ENCODE data around the gene ATP10D. TPM values are rescaled to one million over a fixed set of nuclear protein-coding genes. Genes with fewer than 3 reads are reported as not detected.

Gene ATP10D
- total RNA-seq, 1 experiment from 2014 or later: 3.8 TPM

DNA sequence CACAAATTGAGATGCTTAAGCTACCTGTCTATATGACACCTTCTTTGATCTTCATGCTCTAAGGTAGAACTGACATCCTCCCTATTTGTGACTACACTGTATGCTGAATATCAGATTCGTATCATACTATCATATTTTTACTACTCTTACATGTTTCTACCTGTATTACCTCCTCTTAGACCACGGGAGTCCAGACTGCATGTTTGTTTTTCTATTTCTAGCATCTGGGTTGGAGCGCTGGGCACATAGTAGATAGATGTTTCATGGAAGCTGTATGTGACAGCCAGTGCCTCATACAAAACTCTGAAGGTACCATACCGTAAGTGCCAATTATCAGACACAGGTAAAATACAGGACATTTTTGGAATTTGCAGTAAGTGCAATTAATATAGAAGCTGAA lies 47.6 kb downstream of the ATP10D start:
- Histone ChIP-seq H3K9me3 (ENCODE audit: control insufficient read depth, low read depth, low read length) (no peaks in the 10 kb centered on the region), H3K27me3 (ENCODE audit: insufficient read depth, low read length) (no peaks in the 10 kb centered on the region), H3K4ac (ENCODE audit: low read depth, low read length) (no peak overlapping the region), H3K79me1 (ENCODE audit: insufficient read depth, low read depth, low read length, poor library complexity, severe bottlenecking) (no peaks in the 10 kb centered on the region), H3K56ac (ENCODE audit: insufficient read length, low read depth, low read length) (no peak overlapping the region), H2BK20ac (ENCODE audit: low read depth, low read length, poor library complexity, severe bottlenecking) (no peak overlapping the region), H2BK15ac (ENCODE audit: low read depth, low read length) (no peak overlapping the region), H3K23ac (ENCODE audit: insufficient read length, low read depth, low read length) (no peak overlapping the region), H2BK120ac (ENCODE audit: low read depth, low read length, poor library complexity, severe bottlenecking) (no peak overlapping the region), H3K4me1 (ENCODE audit: insufficient read depth, low read length) (peaks cover 3% of the 10 kb centered on the region; the same call in 1 of the 2 replicates), H2BK5ac (ENCODE audit: insufficient read length, low read length) (no peak overlapping the region), H4K91ac (ENCODE audit: insufficient read length, low read depth, low read length) (no peak overlapping the region), H4K5ac (ENCODE audit: insufficient read length, low read depth, low read length) (no peak overlapping the region), H3K27ac (ENCODE audit: insufficient read length, low read depth, low read length) (no peak overlapping the region), H2BK12ac (ENCODE audit: insufficient read length, low read depth, low read length) (no peak overlapping the region), H3K18ac (ENCODE audit: insufficient read length, low read depth, low read length) (no peak overlapping the region), H3K4me2 (ENCODE audit: insufficient read depth, insufficient read length, low read length) (no peak overlapping the region), H2AK5ac (ENCODE audit: insufficient read length, low read length) (no peak overlapping the region), H4K20me1 (ENCODE audit: control insufficient read depth, insufficient read depth, insufficient read length) (no peaks in the 10 kb centered on the region), H2AFZ (ENCODE audit: low read length) (no peak overlapping the region), H3T11ph (ENCODE audit: low read length) (no peak overlapping the region), H3K23me2 (ENCODE audit: insufficient read length, low read depth, low read length, poor library complexity, severe bottlenecking) (no peaks in the 10 kb centered on the region), H3K9ac (ENCODE audit: extremely low read depth, insufficient read length, low read length) (no peak overlapping the region), H4K8ac (replicated peaks; ENCODE audit: insufficient read length, low read depth, low read length) (no peak overlapping the region), H3K14ac (ENCODE audit: insufficient read depth, low read length) (no peak overlapping the region), H3K79me2 (ENCODE audit: insufficient read depth, low read length) (no peaks in the 10 kb centered on the region)
- no peaks in the 10 kb centered on the region for H3K27me3 Mint-ChIP-seq (ENCODE audit: low read depth)
- H3K27ac Mint-ChIP-seq: peak overlapping the region in 1 of 3 experiments; percentile 60; a peak in 1 of 7 replicates
- WGBS (ENCODE audit: extremely low coverage, insufficient read length, low lambda C conversion rate): no CpG with 5 or more reads among the region's 4 CpGs
- H3K9me3 Mint-ChIP-seq: peaks cover 9 to 13% of the 10 kb centered on the region in 2 experiments
- peaks cover 0 to 21% (median 11%) of the 10 kb centered on the region in 3 experiments; a peak in 5 of 7 replicates for H3K36me3 Mint-ChIP-seq (ENCODE audit: insufficient read depth in 1 of 3, low read depth in 3 of 3)
- H3K4me1 Mint-ChIP-seq: peaks cover 15 to 19% of the 10 kb centered on the region in 2 experiments
- no peak overlapping the region; a peak in 1 of 5 replicates for H3K4me3 Mint-ChIP-seq
- DNase-seq: no peak
- TF ChIP-seq, protein P1, sequence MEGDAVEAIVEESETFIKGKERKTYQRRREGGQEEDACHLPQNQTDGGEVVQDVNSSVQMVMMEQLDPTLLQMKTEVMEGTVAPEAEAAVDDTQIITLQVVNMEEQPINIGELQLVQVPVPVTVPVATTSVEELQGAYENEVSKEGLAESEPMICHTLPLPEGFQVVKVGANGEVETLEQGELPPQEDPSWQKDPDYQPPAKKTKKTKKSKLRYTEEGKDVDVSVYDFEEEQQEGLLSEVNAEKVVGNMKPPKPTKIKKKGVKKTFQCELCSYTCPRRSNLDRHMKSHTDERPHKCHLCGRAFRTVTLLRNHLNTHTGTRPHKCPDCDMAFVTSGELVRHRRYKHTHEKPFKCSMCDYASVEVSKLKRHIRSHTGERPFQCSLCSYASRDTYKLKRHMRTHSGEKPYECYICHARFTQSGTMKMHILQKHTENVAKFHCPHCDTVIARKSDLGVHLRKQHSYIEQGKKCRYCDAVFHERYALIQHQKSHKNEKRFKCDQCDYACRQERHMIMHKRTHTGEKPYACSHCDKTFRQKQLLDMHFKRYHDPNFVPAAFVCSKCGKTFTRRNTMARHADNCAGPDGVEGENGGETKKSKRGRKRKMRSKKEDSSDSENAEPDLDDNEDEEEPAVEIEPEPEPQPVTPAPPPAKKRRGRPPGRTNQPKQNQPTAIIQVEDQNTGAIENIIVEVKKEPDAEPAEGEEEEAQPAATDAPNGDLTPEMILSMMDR (conservative IDR thresholded peaks at IDR 0.05): no peak
